GM23338 (cell line): ENCODE results near the gene FGD4. TPM values are rescaled to one million over a fixed set of nuclear protein-coding genes. Genes with fewer than 3 reads are reported as not detected.

Experiments
- ATAC-seq: fragments of 200-7000 bp; cut with Tn5 transposase; 3 replicates; pipeline ENCODE4 v1.9.1; 2020
- DNase-seq: peaks from one replicate; pipeline ENCODE4 v3.0.0-alpha.2; 2015; ENCODE audit warnings: low spot score
- H2AFZ ChIP-seq: fragments of 200-600 bp; sonication (generic); 2 replicates; pipeline ENCODE4 v1.8.0; 2016; ENCODE audit warnings: antibody characterized with exemption, mild to moderate bottlenecking, moderate library complexity
- H3F3A ChIP-seq: fragments of 200-600 bp; sonication (generic); replicated peaks from 2 replicates; pipeline ENCODE4 v1.8.0; 2017; ENCODE audit warnings: antibody characterized with exemption, mixed run types, low read depth
- H3K27ac ChIP-seq: fragments of 200-600 bp; sonication (generic); 2 replicates; pipeline ENCODE4 v1.6.1; 2016; ENCODE audit warnings: low read depth
- H3K27me3 ChIP-seq: fragments of 200-600 bp; sonication (generic); 2 replicates; pipeline ENCODE4 v1.8.0; 2016; ENCODE audit warnings: mild to moderate bottlenecking, mixed run types, moderate library complexity; ENCODE audit not compliant: insufficient read depth
- H3K36me3 ChIP-seq: fragments of 200-600 bp; sonication (generic); 2 replicates; pipeline ENCODE4 v1.8.0; 2016; ENCODE audit warnings: mild to moderate bottlenecking; ENCODE audit not compliant: insufficient read depth
- H3K4me1 ChIP-seq: fragments of 200-600 bp; sonication (generic); 2 replicates; pipeline ENCODE4 v1.8.0; 2016; ENCODE audit warnings: mild to moderate bottlenecking, moderate library complexity; ENCODE audit not compliant: insufficient read depth
- H3K4me2 ChIP-seq: fragments of 200-600 bp; sonication (generic); 2 replicates; pipeline ENCODE4 v1.7.1; 2017; ENCODE audit warnings: mixed run types
- H3K4me3 ChIP-seq: fragments of 200-600 bp; sonication (generic); 2 replicates; pipeline ENCODE4 v1.6.1; 2016; ENCODE audit warnings: mixed run types
- H3K79me2 ChIP-seq: fragments of 200-600 bp; sonication (generic); replicated peaks from 2 replicates; pipeline ENCODE4 v1.8.0; 2017; ENCODE audit warnings: mild to moderate bottlenecking; ENCODE audit not compliant: insufficient read depth
- H3K9me2 ChIP-seq: fragments of 200-600 bp; sonication (generic); 2 replicates; pipeline ENCODE4 v1.8.0; 2017; ENCODE audit not compliant: insufficient read depth
- H4K20me1 ChIP-seq: fragments of 200-600 bp; sonication (generic); replicated peaks from 2 replicates; pipeline ENCODE4 v1.8.0; 2017; ENCODE audit warnings: mild to moderate bottlenecking; ENCODE audit not compliant: insufficient read depth
- H3K27ac Mint-ChIP-seq: 2 replicates; pipeline ENCODE4 v1.8.0; 2020; ENCODE audit warnings: inconsistent platforms, mild to moderate bottlenecking, moderate library complexity, mixed read lengths
- H3K27me3 Mint-ChIP-seq: 3 replicates; pipeline ENCODE4 v1.8.0; 2022; ENCODE audit warnings: low read depth, mild to moderate bottlenecking, moderate library complexity, mixed read lengths, inconsistent platforms; ENCODE audit not compliant: insufficient read depth, poor library complexity
- H3K36me3 Mint-ChIP-seq: 3 replicates; pipeline ENCODE4 v1.8.0; 2021; ENCODE audit warnings: low read depth, mild to moderate bottlenecking, inconsistent platforms, moderate library complexity, mixed read lengths
- H3K4me1 Mint-ChIP-seq: 3 replicates; pipeline ENCODE4 v1.8.0; 2020; ENCODE audit warnings: mild to moderate bottlenecking, inconsistent platforms, mixed read lengths
- H3K4me3 Mint-ChIP-seq: 3 replicates; pipeline ENCODE4 v1.8.0; 2021; ENCODE audit warnings: moderate library complexity, mild to moderate bottlenecking, inconsistent platforms, mixed read lengths
- H3K9me3 Mint-ChIP-seq: 3 replicates; pipeline ENCODE4 v1.8.0; 2020; ENCODE audit warnings: moderate library complexity, mild to moderate bottlenecking, inconsistent platforms, mixed read lengths
- CREB1 ChIP-seq: fragments of 250-450 bp; sonication (Bioruptor Pico); IDR thresholded peaks from 2 replicates; pipeline ENCODE4 v1.5.0; 2020; ENCODE audit warnings: low read depth, mild to moderate bottlenecking, moderate library complexity
- CTCF ChIP-seq, 2 experiments: fragments of 200-600 bp in 1 of 2; sonication (generic) in 1 of 2; conservative IDR thresholded peaks; 2 replicates each; pipeline versions ENCODE4 v1.5.1 to v1.6.1; 2016 to 2017; ENCODE audit warnings: antibody characterized with exemption in 2 of 2, low read depth in 2 of 2, mild to moderate bottlenecking in 2 of 2, moderate library complexity in 1 of 2
- ETS1 ChIP-seq: IDR thresholded peaks from 2 replicates; pipeline ENCODE4 v1.6.1; 2016; ENCODE audit warnings: antibody characterized with exemption
- EZH2phosphoT487 ChIP-seq: fragments of 200-600 bp; sonication (generic); IDR thresholded peaks from one replicate; pipeline ENCODE4 v1.8.1; 2018; ENCODE audit warnings: antibody characterized with exemption; ENCODE audit not compliant: unreplicated experiment
- JUNB ChIP-seq: IDR thresholded peaks from one replicate; pipeline ENCODE4 v1.6.1; 2016; ENCODE audit warnings: antibody characterized with exemption; ENCODE audit not compliant: unreplicated experiment
- NANOG ChIP-seq: IDR thresholded peaks from 2 replicates; pipeline ENCODE4 v1.6.1; 2016; ENCODE audit warnings: antibody characterized with exemption, borderline replicate concordance
- REST ChIP-seq: IDR thresholded peaks from one replicate; pipeline ENCODE4 v1.6.1; 2018; ENCODE audit warnings: antibody characterized with exemption; ENCODE audit not compliant: unreplicated experiment
- STAT1 ChIP-seq: IDR thresholded peaks from one replicate; pipeline ENCODE4 v1.6.1; 2016; ENCODE audit warnings: antibody characterized with exemption; ENCODE audit not compliant: unreplicated experiment
- ZNF114 ChIP-seq: fragments of 250-450 bp; sonication (Bioruptor Pico); IDR thresholded peaks from 2 replicates; pipeline ENCODE4 v1.5.0; 2020; ENCODE audit warnings: mild to moderate bottlenecking, moderate library complexity
- ZNF331 ChIP-seq: fragments of 250-450 bp; sonication (Bioruptor Pico); IDR thresholded peaks from 2 replicates; pipeline ENCODE4 v1.5.0; 2020; ENCODE audit warnings: low read depth, mild to moderate bottlenecking, moderate library complexity
- ZNF462 ChIP-seq: fragments of 250-450 bp; sonication (Bioruptor Pico); IDR thresholded peaks from 2 replicates; pipeline ENCODE4 v1.5.0; 2020; ENCODE audit warnings: mild to moderate bottlenecking, moderate library complexity
- polyA plus RNA-seq: library from polyadenylated mRNA; unstranded; fragments of >200 nt; fragmentation: Nextera tagmentation; extraction: Ambion mirVana; gene quantifications from 2 replicates; pipeline ENCODE4 v1.2.1, GENCODE V29; 2016
- total RNA-seq: library from RNA; depleted of rRNA; stranded (reverse); fragments of >200 nt; shearing (Covaris generic); gene quantifications from 2 replicates; pipeline ENCODE4 v1.2.3, GENCODE V29; 2014

FGD4 gene
- total and polyA plus RNA-seq, 2 experiments from 2014 or later, result 24.3 to 54.3 TPM

GRCh38 chr12:32589165-32589865, 190.0 kb downstream of the FGD4 start:
- H3K36me3 Mint-ChIP-seq, result peaks cover 33% of the 10 kb centered on the region
- no peaks in the 10 kb centered on the region; the same call in 1 of the 2 replicates for H3F3A ChIP-seq
- H3K4me1 ChIP-seq, result no peaks in the 10 kb centered on the region
- H3K27me3 ChIP-seq, result no peaks in the 10 kb centered on the region
- ATAC-seq (no peak), DNase-seq (no peak)
- TF ChIP-seq EZH2phosphoT487 (no peak), CTCF (conservative IDR thresholded peaks at IDR 0.05; ENCODE audit: low read depth in 2 of 2) (no peak), ETS1 (no peak), JUNB (no peak), REST (no peak), NANOG (no peak), ZNF331 (no peak), ZNF462 (no peak), CREB1 (CRISPR knock-in tag) (no peak), STAT1 (no peak), ZNF114 (no peak)
- peaks cover 3% of the 10 kb centered on the region; the same call in 1 of the 3 replicates for H3K9me3 Mint-ChIP-seq
- no peak overlapping the region for H3K4me3 ChIP-seq
- H3K9me2 ChIP-seq, result no peaks in the 10 kb centered on the region
- peaks cover 25% of the 10 kb centered on the region for H3K79me2 ChIP-seq
- H3K27ac Mint-ChIP-seq, result no peak overlapping the region
- no peak overlapping the region for H3K4me3 Mint-ChIP-seq
- H3K27me3 Mint-ChIP-seq, result peaks cover 4% of the 10 kb centered on the region
- H2AFZ ChIP-seq, result no peak overlapping the region
- peaks cover 16% of the 10 kb centered on the region for H3K36me3 ChIP-seq
- peak overlapping the region; percentile 10; the same call in 1 of the 2 replicates for H3K27ac ChIP-seq
- no peak overlapping the region for H3K4me2 ChIP-seq
- peaks cover 11% of the 10 kb centered on the region; the same call in 2 of the 3 replicates for H3K4me1 Mint-ChIP-seq
- peaks cover 4% of the 10 kb centered on the region; the same call in 1 of the 2 replicates for H4K20me1 ChIP-seq
